Thyroid gland (tissue), 4 donors: ENCODE data around the gene SLC32A1. TPM values are rescaled to one million over a fixed set of nuclear protein-coding genes. Genes with fewer than 3 reads are reported as not detected.

Experiments
- DNase-seq, 2 donors: peaks; one replicate each; pipeline ENCODE4 v3.0.0-alpha.2; 2019
- H3K27ac ChIP-seq, 3 donors: fragments of 200-600 bp; sonication (generic); 1 replicate in 2 of 3; 2 replicates in 1 of 3; pipeline ENCODE4 v1.5.1; 2016 to 2019; ENCODE audit warnings: mild to moderate bottlenecking in 1 of 3, moderate library complexity in 1 of 3
- H3K27me3 ChIP-seq: fragments of 200-600 bp; sonication (generic); one replicate; pipeline ENCODE4 v1.5.1; 2019
- H3K36me3 ChIP-seq, 2 donors: fragments of 200-600 bp; sonication (generic); one replicate each; pipeline ENCODE4 v1.5.1; 2016 to 2019
- H3K4me1 ChIP-seq, 2 donors: fragments of 200-600 bp; sonication (generic); one replicate each; pipeline ENCODE4 v1.5.1; 2017 to 2019
- H3K4me3 ChIP-seq, 3 donors: fragments of 200-600 bp; sonication (generic); replicated peaks in 1 of 3; 1 replicate in 2 of 3; 2 replicates in 1 of 3; pipeline ENCODE4 v1.5.1; 2016; ENCODE audit warnings: mild to moderate bottlenecking in 1 of 3
- H3K9me3 ChIP-seq: fragments of 200-600 bp; sonication (generic); one replicate; pipeline ENCODE4 v1.5.1; 2017
- POLR2A ChIP-seq, 2 donors: fragments of 450-650 bp; IDR thresholded peaks; one replicate each; pipeline ENCODE4 v1.6.1; 2017; ENCODE audit warnings: antibody characterized with exemption in 2 of 2, mild to moderate bottlenecking in 2 of 2, moderate library complexity in 1 of 2
- WGBS, 2 donors: methylation state at CpG; one replicate each; pipeline ENCODE4 v1.1.5; 2017; 5-methylcytosine and 5-hydroxymethylcytosine counted together
- intact Hi-C: fragments of 100-400 bp; cut with DNase I; formaldehyde crosslinking; loops from one replicate; pipeline ENCODE4 v1.15.1; 2023
- total RNA-seq, 4 donors: library from RNA; depleted of rRNA; stranded (reverse); fragments of >200 nt; gene quantifications; one replicate each; pipeline ENCODE4 v1.2.3, GENCODE V29; 2016
- TF ChIP-seq, protein P1 (sequence below), 6 experiments: fragments of 200-600 bp in 3 of 6; fragments of 450-650 bp in 3 of 6; sonication (generic) in 3 of 6; IDR thresholded peaks; one replicate each; pipeline ENCODE4 v1.5.1; 2016 to 2019; ENCODE audit warnings: antibody characterized with exemption in 6 of 6, mild to moderate bottlenecking in 2 of 6, inconsistent platforms in 1 of 6, moderate library complexity in 1 of 6

Gene SLC32A1
- total RNA-seq, 4 donors from 2014 or later: not detected

DNA sequence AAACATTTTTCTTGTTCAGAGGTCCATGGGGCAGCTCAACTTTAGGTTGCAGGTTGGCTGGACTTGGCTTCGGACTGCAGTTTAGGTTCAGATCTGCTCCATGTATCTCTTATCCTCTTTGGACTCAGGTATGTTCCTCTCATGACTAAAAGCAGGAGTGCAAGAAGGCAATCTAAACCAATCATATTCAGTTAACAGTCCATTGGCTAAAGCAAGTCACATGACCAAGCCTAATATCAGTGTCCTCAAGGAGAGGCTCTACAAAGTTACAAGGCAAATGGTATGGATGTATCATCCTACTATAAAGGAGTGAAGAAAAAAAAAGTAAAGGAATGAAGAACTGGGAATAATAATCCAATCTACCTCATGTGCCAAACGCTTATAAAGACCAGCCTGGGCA, 21.5 kb downstream of the SLC32A1 start:
- intact Hi-C loops: no loop called here
- Histone ChIP-seq H3K4me1 (peaks cover 13% of the 10 kb centered on the region in 2 donors), H3K4me3 (no peak overlapping the region), H3K27me3 (no peaks in the 10 kb centered on the region), H3K27ac (no peak overlapping the region), H3K9me3 (no peaks in the 10 kb centered on the region), H3K36me3 (no peaks in the 10 kb centered on the region)
- TF ChIP-seq POLR2A (IDR thresholded peaks at IDR 0.05): no peak
- TF ChIP-seq, protein P1, sequence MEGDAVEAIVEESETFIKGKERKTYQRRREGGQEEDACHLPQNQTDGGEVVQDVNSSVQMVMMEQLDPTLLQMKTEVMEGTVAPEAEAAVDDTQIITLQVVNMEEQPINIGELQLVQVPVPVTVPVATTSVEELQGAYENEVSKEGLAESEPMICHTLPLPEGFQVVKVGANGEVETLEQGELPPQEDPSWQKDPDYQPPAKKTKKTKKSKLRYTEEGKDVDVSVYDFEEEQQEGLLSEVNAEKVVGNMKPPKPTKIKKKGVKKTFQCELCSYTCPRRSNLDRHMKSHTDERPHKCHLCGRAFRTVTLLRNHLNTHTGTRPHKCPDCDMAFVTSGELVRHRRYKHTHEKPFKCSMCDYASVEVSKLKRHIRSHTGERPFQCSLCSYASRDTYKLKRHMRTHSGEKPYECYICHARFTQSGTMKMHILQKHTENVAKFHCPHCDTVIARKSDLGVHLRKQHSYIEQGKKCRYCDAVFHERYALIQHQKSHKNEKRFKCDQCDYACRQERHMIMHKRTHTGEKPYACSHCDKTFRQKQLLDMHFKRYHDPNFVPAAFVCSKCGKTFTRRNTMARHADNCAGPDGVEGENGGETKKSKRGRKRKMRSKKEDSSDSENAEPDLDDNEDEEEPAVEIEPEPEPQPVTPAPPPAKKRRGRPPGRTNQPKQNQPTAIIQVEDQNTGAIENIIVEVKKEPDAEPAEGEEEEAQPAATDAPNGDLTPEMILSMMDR (IDR thresholded peaks at IDR 0.05): no peak
- 84 to 92% methylated on average over 2 of the region's 2 CpGs for WGBS, 2 donors
- no peak for DNase-seq

DNA sequence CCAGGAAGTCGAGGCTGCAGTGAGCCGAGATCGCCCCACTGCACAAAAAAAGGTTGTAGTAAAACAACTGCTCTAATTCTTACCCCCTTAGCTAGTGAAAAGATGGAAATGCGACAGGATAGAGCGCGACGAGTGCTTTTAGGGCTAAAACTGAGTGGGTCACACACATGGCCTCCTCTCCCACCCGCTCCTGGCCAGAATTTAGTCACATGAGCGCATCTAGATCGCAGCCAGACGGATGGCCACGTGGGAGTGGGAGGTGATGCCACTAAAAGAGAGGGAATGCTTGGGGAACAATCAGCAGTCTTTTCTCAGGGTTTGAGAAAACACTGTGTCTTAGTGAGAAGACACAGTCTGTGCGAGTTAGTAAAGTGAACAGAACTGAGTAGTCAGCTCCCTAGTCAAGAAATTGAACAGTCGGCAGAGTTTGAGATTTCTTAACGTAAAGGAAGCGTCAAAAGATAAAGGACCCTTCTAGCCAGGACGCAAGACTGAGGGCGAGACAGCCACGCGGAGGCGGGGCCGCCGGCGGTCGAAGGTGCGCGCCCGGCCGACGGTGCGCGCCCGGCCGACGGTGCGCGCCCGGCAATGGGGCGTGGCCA, 23.3 kb downstream of the SLC32A1 start:
- Histone ChIP-seq H3K36me3 (no peaks in the 10 kb centered on the region), H3K27ac (peak overlapping the region in 2 of 3 donors; percentile 18 to 90), H3K27me3 (no peaks in the 10 kb centered on the region), H3K4me3 (peak overlapping the region in 2 of 3 donors; percentile 4 to 94), H3K4me1 (peaks cover 13% of the 10 kb centered on the region in 2 donors), H3K9me3 (no peaks in the 10 kb centered on the region)
- intact Hi-C loops: no loop called here
- TF ChIP-seq POLR2A (IDR thresholded peaks at IDR 0.05): no peak
- TF ChIP-seq, protein P1 (IDR thresholded peaks at IDR 0.05): no peak
- peak; percentile 27 to 32 for DNase-seq
- 13 to 25% methylated on average over 19 to 29 of the region's 39 CpGs for WGBS, 2 donors

DNA sequence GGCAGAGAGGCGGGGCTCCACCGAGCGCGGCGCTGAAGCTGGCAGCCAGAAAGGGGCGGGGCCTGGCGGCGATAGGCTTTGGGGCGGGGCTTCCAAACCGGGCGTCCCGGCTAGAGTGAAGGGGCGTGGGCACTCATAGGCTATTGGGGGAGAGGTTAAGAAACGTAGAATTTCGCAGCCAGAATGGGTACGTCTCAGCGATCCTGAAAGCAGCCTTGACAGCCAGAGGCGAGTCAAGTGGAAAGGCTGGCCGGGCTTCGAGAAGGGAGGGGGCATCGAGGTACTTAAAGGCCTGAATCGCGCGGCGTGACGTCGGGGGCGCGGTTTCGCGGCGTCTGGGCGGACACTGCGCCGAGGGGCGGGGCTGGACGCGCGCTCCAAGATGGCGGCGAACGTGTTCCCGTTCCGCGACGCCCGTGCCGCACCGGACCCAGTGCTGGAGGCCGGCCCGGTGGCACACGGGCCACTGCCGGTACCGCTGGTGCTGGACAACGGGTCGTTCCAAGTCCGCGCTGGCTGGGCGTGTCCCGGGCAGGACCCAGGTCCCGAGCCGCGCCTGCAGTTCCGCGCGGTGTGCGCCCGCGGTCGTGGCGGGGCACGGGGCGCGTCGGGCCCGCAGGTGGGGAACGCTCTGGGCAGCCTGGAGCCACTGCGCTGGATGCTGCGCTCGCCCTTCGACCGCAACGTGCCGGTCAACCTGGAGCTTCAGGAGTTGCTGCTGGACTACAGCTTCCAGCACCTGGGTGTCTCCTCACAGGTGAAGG, 24.0 kb downstream of the SLC32A1 start, which contains the start of gene ACTR5:
Gene ACTR5 (plus strand): TSS at position 364 of the 764 bp plus-strand sequence. CDS start 19 bp downstream, at position 383.
- Histone ChIP-seq H3K9me3 (no peaks in the 10 kb centered on the region), H3K27me3 (no peaks in the 10 kb centered on the region), H3K36me3 (no peaks in the 10 kb centered on the region), H3K27ac (peak within 1 kb of the TSS; percentile 48 to 90 (median 84)), H3K4me3 (peak within 1 kb of the TSS; percentile 30 to 94 (median 94)), H3K4me1 (peaks cover 13% of the 10 kb centered on the region in 2 donors)
- peak in 1 of 2 donors; percentile 79 for TF ChIP-seq POLR2A (IDR thresholded peaks at IDR 0.05)
- TF ChIP-seq, protein P1 (IDR thresholded peaks at IDR 0.05): no peak
- WGBS, 2 donors: 1% methylated on average over 12 of the region's 84 CpGs; no CpG with 5 or more reads in 1 of the 2 donors
- intact Hi-C loops: no loop called here
- DNase-seq: peak; percentile 90 to 92

DNA sequence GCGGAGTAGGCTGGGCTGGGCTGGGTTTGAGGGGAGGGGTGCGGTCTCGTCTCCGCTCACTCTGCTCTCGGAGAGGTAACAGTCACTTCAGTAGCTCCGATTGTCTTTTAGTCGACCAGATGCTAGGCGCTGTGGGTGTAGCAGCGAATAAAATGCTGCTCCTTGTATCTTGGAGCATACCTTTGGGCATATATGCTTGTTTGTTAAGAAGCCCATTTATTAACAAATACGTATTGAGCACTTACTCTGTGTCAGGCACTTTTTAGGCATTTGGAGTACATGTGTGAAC, 24.5 kb downstream of the SLC32A1 start:
- Histone ChIP-seq H3K4me1 (peaks cover 13% of the 10 kb centered on the region in 2 donors), H3K4me3 (peak overlapping the region; percentile 30 to 94 (median 94)), H3K27me3 (no peaks in the 10 kb centered on the region), H3K36me3 (no peaks in the 10 kb centered on the region), H3K9me3 (no peaks in the 10 kb centered on the region), H3K27ac (peak overlapping the region in 2 of 3 donors; percentile 84 to 90)
- intact Hi-C loops: no loop called here
- WGBS, 2 donors: 1% methylated on average over 6 to 10 of the region's 10 CpGs
- no peak for TF ChIP-seq POLR2A (IDR thresholded peaks at IDR 0.05)
- TF ChIP-seq, protein P1 (IDR thresholded peaks at IDR 0.05): no peak
- DNase-seq: peak in 1 of 2 donors; percentile 72
